B cell (primary cell): Measurements from ENCODE around the gene ADAMTS16. TPM values are rescaled to one million over a fixed set of nuclear protein-coding genes. Genes with fewer than 3 reads are reported as not detected.

ENCODE experiments used
- ATAC-seq: fragments of 200-7000 bp; cut with Tn5 transposase; one replicate; pipeline ENCODE4 v1.10.0; 2021; ENCODE audit warnings: low read depth, mild to moderate bottlenecking, moderate number of reproducible peaks, moderate library complexity
- CTCF ChIA-PET: fragments of 350-600 bp; sonication (Branson Sonifier 250); formaldehyde crosslinking; loops from one replicate; lab custom pipeline; 2021; ENCODE audit warnings: antibody characterized with exemption, inconsistent platforms; lab: Charles Lee
- POLR2A ChIA-PET: fragments of 350-600 bp; sonication (Branson Sonifier 250); formaldehyde crosslinking; loops from one replicate; lab custom pipeline; 2021; ENCODE audit warnings: antibody characterized with exemption; lab: Charles Lee
- DNase-seq: peaks from one replicate; pipeline ENCODE4 v3.0.0; 2013
- H2AFZ ChIP-seq: 2 replicates; pipeline ENCODE4 v1.6.1; 2012; ENCODE audit warnings: mild to moderate bottlenecking, low read depth, low read length; ENCODE audit not compliant: insufficient read depth, poor library complexity, severe bottlenecking
- H3K27ac ChIP-seq, 2 donors: 1 replicate in 1 of 2; 2 replicates in 1 of 2; pipeline ENCODE4 v1.5.1; 2012 to 2013; ENCODE audit warnings: low read length in 2 of 2, mild to moderate bottlenecking in 2 of 2, moderate library complexity in 1 of 2
- H3K27me3 ChIP-seq, 4 experiments: fragments of 200-600 bp in 1 of 4; sonication (generic) in 1 of 4; replicated peaks in 1 of 4; 1 replicate in 2 of 4; 2 replicates in 2 of 4; pipeline versions ENCODE4 v1.6.1 to v1.7.0; 2013 to 2016; ENCODE audit warnings: low read length in 3 of 4, mild to moderate bottlenecking in 2 of 4, mixed read lengths in 1 of 4, moderate library complexity in 1 of 4; ENCODE audit not compliant: insufficient read depth in 4 of 4, control insufficient read depth in 3 of 4; ENCODE audit errors: control extremely low read depth in 1 of 4
- H3K36me3 ChIP-seq, 2 experiments: replicated peaks in 1 of 2; 1 replicate in 1 of 2; 2 replicates in 1 of 2; pipeline versions ENCODE4 v1.6.1 to v1.7.1; 2013; ENCODE audit warnings: low read length in 1 of 2; ENCODE audit not compliant: insufficient read depth in 2 of 2, control insufficient read depth in 1 of 2; ENCODE audit errors: control extremely low read depth in 1 of 2, extremely low read depth in 1 of 2
- H3K4me1 ChIP-seq, 2 donors: fragments of 200-600 bp in 1 of 2; sonication (generic) in 1 of 2; 1 replicate in 1 of 2; 2 replicates in 1 of 2; pipeline versions ENCODE4 v1.5.1 to v1.6.1; 2013 to 2017; ENCODE audit warnings: low read length in 2 of 2; ENCODE audit not compliant: control insufficient read depth in 2 of 2, insufficient read depth in 2 of 2
- H3K4me2 ChIP-seq: replicated peaks from 2 replicates; pipeline ENCODE3; 2012; ENCODE audit warnings: mild to moderate bottlenecking, low read depth, low read length; ENCODE audit not compliant: poor library complexity, severe bottlenecking
- H3K4me3 ChIP-seq, 5 experiments: fragments of 200-600 bp in 1 of 5; sonication (generic) in 1 of 5; 1 replicate in 3 of 5; 2 replicates in 2 of 5; pipeline versions ENCODE4 v1.5.1 to v1.7.0; 2011 to 2016; ENCODE audit warnings: low read length in 4 of 5, mild to moderate bottlenecking in 4 of 5, low read depth in 2 of 5, control low read depth in 1 of 5, moderate library complexity in 1 of 5; ENCODE audit not compliant: insufficient read depth in 1 of 5; ENCODE audit errors: control extremely low read depth in 1 of 5, extremely low read depth in 1 of 5
- H3K79me2 ChIP-seq: fragments of 200-600 bp; sonication (generic); one replicate; pipeline ENCODE4 v1.6.0; 2016; ENCODE audit warnings: low read length; ENCODE audit not compliant: control insufficient read depth, insufficient read depth
- H3K9ac ChIP-seq: fragments of 200-600 bp; sonication (generic); 2 replicates; pipeline ENCODE4 v1.6.1; 2017; ENCODE audit warnings: mild to moderate bottlenecking, low read length, moderate library complexity
- H3K9me3 ChIP-seq, 3 donors: one replicate each; pipeline versions ENCODE4 v1.6.1 to v1.7.1; 2013; ENCODE audit warnings: low read length in 2 of 3; ENCODE audit not compliant: control insufficient read depth in 2 of 3, insufficient read depth in 1 of 3; ENCODE audit errors: control extremely low read depth in 1 of 3
- H4K20me1 ChIP-seq: 2 replicates; pipeline ENCODE4 v1.6.0; 2012; ENCODE audit warnings: mild to moderate bottlenecking, low read length; ENCODE audit not compliant: insufficient read depth, control insufficient read depth, poor library complexity, severe bottlenecking
- H3K27ac Mint-ChIP-seq: one replicate; pipeline ENCODE4 v1.8.0; 2021; ENCODE audit warnings: mixed read lengths
- H3K27me3 Mint-ChIP-seq: one replicate; pipeline ENCODE4 v1.8.0; 2021; ENCODE audit warnings: mixed read lengths
- H3K4me1 Mint-ChIP-seq: one replicate; pipeline ENCODE4 v1.8.0; 2021; ENCODE audit warnings: mixed read lengths
- H3K4me3 Mint-ChIP-seq: one replicate; pipeline ENCODE4 v1.8.0; 2021; ENCODE audit warnings: mixed read lengths
- H3K9me3 Mint-ChIP-seq: one replicate; pipeline ENCODE4 v1.8.0; 2022; ENCODE audit warnings: mixed read lengths; ENCODE audit not compliant: insufficient read depth
- EZH2 ChIP-seq: IDR thresholded peaks from 2 replicates; pipeline ENCODE4 v1.6.1; 2012; ENCODE audit warnings: borderline replicate concordance, low read depth, mild to moderate bottlenecking, moderate library complexity, low read length; ENCODE audit not compliant: insufficient read depth, poor library complexity, severe bottlenecking
- WGBS: methylation state at CpG from one replicate; pipeline ENCODE4 v1.1.5; 2013; ENCODE audit warnings: missing lambda C conversion rate; ENCODE audit not compliant: insufficient coverage; 5-methylcytosine and 5-hydroxymethylcytosine counted together
- intact Hi-C: fragments of 100-400 bp; cut with micrococcal nuclease; formaldehyde crosslinking; loops from one replicate; pipeline ENCODE4 v1.10.0; 2022
- polyA plus RNA-seq: library from polyadenylated mRNA; depleted of rRNA; stranded (reverse); fragments of >200 nt; gene quantifications from 2 replicates; pipeline ENCODE4 v1.2.3, GENCODE V29; 2012
- total RNA-seq, 2 donors: library from RNA; stranded (reverse); fragments of 120-200 nt in 1 of 2; gene quantifications; 1 replicate in 1 of 2; 2 replicates in 1 of 2; pipeline versions ENCODE4 v1.2.3 to v1.2.4, GENCODE V29; 2013 to 2022
- TF ChIP-seq, protein P1 (sequence below): fragments of 200-600 bp; IDR thresholded peaks from one replicate; pipeline ENCODE4 v1.8.0; 2022; ENCODE audit warnings: antibody characterized with exemption, mild to moderate bottlenecking

ADAMTS16 gene
- total and polyA plus RNA-seq, 2 donors (not counting 1 experiment from before 2014, with no cell fraction given), result not detected

DNA sequence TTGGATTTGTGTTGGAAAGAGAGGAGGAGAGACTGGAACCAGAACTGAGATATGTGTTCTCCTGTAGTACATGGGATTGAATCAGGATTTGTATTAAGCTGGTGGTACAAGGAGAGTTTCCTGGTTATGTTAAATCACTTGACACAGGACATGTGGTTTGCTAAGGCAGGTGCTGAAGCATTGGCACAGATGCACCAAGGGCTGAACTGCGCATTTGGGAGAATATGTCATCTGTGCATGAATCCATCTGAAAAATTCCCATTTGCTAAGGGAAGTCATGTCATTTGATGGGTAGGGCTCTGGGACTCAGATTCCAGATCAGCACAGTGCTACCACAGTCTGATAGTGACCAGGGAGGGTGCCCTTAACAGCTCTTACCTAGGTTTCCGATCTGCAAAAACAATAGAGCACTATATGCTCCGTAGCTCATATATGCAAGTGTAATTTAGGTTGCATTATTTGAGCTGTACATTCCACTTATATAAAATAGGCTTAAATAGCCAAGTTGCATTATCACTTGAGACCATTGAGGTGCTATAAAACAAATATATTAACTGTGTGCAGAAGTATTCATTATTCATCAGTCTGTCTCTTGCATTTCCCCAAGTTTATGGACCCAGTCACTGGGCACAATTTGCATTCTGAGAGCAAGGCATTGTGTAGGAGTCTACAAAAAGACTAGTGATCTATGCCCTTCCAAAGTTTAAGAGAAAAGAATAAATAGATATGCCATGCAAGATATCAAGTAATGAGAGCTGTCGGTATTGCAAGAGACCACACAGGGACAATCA, 55.2 kb downstream of the ADAMTS16 start:
- no peaks in the 10 kb centered on the region for H3K27me3 Mint-ChIP-seq
- CTCF ChIA-PET, result no interaction called here
- H3K9me3 Mint-ChIP-seq, result no peaks in the 10 kb centered on the region
- H3K27ac Mint-ChIP-seq, result no peak overlapping the region
- H3K27me3 ChIP-seq, result no peaks in the 10 kb centered on the region
- H3K9me3 ChIP-seq, result peaks cover 0 to 2% (median 0%) of the 10 kb centered on the region in 3 donors
- no peaks in the 10 kb centered on the region for H3K4me1 Mint-ChIP-seq
- no peaks in the 10 kb centered on the region for H4K20me1 ChIP-seq
- H3K36me3 ChIP-seq, result no peaks in the 10 kb centered on the region
- TF ChIP-seq, protein P1, sequence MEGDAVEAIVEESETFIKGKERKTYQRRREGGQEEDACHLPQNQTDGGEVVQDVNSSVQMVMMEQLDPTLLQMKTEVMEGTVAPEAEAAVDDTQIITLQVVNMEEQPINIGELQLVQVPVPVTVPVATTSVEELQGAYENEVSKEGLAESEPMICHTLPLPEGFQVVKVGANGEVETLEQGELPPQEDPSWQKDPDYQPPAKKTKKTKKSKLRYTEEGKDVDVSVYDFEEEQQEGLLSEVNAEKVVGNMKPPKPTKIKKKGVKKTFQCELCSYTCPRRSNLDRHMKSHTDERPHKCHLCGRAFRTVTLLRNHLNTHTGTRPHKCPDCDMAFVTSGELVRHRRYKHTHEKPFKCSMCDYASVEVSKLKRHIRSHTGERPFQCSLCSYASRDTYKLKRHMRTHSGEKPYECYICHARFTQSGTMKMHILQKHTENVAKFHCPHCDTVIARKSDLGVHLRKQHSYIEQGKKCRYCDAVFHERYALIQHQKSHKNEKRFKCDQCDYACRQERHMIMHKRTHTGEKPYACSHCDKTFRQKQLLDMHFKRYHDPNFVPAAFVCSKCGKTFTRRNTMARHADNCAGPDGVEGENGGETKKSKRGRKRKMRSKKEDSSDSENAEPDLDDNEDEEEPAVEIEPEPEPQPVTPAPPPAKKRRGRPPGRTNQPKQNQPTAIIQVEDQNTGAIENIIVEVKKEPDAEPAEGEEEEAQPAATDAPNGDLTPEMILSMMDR, result no peak
- TF ChIP-seq EZH2, result no peak
- H3K4me2 ChIP-seq, result no peak overlapping the region
- POLR2A ChIA-PET, result no interaction called here
- no peaks in the 10 kb centered on the region for H3K79me2 ChIP-seq
- H3K9ac ChIP-seq, result no peak overlapping the region
- no peaks in the 10 kb centered on the region for H3K4me1 ChIP-seq
- ATAC-seq (no peak), DNase-seq (no peak)
- intact Hi-C loops, result no loop called here
- no peak overlapping the region for H2AFZ ChIP-seq
- no peak overlapping the region for H3K27ac ChIP-seq
- WGBS, result 100% methylated on average over 2 of the region's 4 CpGs
- no peak overlapping the region for H3K4me3 ChIP-seq
- H3K4me3 Mint-ChIP-seq, result no peak overlapping the region

DNA sequence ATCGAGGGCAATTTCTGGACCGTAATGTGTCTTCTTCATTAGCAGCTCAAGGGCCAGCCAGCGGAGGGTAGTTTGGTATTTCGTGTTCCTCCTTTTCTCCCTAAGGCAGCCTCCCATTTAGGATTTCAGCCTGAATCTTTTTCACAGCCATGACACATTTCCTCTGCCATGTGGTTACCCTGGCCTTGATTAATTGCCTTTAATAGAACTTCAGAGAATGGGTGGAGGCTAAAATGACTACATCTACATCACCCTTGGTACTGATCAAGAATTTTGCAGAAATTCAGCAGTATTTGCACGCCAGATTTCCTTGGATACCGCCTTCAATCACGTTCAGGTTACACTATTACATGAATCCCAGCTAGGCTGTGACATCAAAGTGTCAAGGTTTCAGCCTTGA, 58.0 kb downstream of the ADAMTS16 start:
- ChIA-PET CTCF (no interaction called here), POLR2A (no interaction called here)
- H3K4me1 Mint-ChIP-seq, result no peaks in the 10 kb centered on the region
- no peak overlapping the region for H3K4me3 Mint-ChIP-seq
- H3K27ac ChIP-seq, result no peak overlapping the region
- H3K4me2 ChIP-seq, result no peak overlapping the region
- no peak for TF ChIP-seq EZH2
- TF ChIP-seq, protein P1, result no peak
- DNase-seq, result no peak
- WGBS, result 86% methylated on average over 7 of the region's 7 CpGs
- H4K20me1 ChIP-seq, result no peaks in the 10 kb centered on the region
- H3K9ac ChIP-seq, result no peak overlapping the region
- H3K27ac Mint-ChIP-seq, result no peak overlapping the region
- H3K4me3 ChIP-seq, result no peak overlapping the region
- ATAC-seq, result no peak
- H3K27me3 Mint-ChIP-seq, result no peaks in the 10 kb centered on the region
- no peak overlapping the region for H2AFZ ChIP-seq
- H3K4me1 ChIP-seq, result no peaks in the 10 kb centered on the region
- intact Hi-C loops, result no loop called here
- no peaks in the 10 kb centered on the region for H3K27me3 ChIP-seq
- no peaks in the 10 kb centered on the region for H3K36me3 ChIP-seq
- no peaks in the 10 kb centered on the region for H3K9me3 Mint-ChIP-seq
- H3K9me3 ChIP-seq, result peaks cover 0 to 3% (median 0%) of the 10 kb centered on the region in 3 donors
- H3K79me2 ChIP-seq, result no peaks in the 10 kb centered on the region
